Activated CD4-positive, alpha-beta T cell treated with anti-CD3 and anti-CD28 coated beads, Interleukin-2, Interleukin-4, amounts not matched to agents 100 ng/mL and 50 ng/mL, durations not matched to agents 16 hours and 8 hours (primary cell): Measurements from ENCODE around the gene CPED1.
A peak's percentile ranks its signal among the peaks of the same experiment; 100 is the strongest.
"Not testable (repeated sequence)": the region's sequence is repeated elsewhere in the genome, so short reads cannot be mapped to it uniquely, and the experiment has no call there.

ENCODE experiments used
- DNase-seq: peaks from one replicate; pipeline ENCODE4 v3.0.0-alpha.2; 2020; ENCODE audit warnings: low spot score

CPED1 gene

DNA sequence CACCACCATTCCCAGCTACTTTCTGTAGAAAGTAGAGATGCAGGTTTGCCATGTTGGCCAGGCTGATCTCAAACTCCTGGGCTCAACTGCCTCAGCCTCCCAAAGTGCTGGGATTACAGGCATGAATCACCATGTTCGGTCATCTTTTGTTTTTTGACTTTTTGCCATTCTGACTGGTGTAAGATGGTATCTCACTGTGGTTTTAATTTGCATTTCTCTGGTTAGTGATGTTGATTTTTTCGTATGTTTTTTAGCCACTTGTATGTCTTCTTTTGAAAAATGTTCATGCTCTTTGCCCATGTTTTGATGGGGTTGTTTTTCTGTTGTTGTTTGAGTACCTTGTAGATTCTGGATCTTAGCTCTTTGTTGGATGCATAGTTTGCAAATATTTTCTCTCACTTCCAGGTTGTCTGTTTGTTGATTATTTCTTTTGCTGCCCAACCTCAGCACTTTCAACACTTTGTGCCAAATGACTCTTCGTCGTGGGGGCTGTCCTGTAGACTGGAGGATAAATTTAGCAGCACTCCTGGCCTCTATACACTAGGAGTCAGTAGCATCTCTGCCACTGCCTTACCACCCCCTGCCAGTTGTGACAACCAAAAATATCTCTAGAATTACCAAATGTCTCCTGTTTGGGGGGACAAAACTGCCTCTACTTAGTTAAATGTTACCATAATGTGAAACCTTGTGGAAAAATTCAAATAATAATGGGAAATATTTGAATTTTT lies 6.5 kb upstream of the CPED1 start:
- DNase-seq = peak; percentile 60

DNA sequence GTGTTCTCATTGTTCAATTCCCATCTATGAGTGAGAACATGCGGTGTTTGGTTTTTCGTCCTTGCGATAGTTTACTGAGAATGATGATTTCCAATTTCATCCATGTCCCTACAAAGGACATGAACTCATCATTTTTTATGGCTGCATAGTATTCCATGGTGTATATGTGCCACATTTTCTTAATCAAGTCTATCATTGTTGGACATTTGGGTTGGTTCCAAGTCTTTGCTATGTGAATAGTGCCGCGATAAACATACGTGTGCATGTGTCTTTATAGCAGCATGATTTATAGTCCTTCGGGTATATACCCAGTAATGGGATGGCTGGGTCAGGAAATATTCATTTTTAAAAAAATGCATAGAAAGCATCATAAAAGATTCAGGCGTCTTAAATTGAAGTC lies 4.9 kb upstream of the CPED1 start:
- DNase-seq = not testable (repeated sequence)

DNA sequence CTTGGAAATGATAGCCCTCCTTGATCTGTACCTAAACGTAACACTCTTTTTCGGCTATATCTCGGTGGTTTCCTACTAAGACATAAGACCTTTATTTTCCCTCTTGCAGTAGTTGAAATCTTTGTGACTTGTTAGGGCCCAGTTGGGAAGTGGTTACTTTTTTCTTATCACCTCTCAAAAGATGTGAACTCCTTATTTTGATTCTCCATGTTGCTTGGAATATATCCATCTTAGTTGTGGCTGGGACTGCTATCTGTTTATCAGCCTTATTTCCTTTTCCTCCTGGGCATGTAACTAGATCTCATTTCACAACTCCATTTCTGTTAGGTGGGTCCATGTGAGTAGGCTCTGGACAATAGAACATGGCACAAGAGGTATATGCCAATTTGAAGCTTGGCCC lies 4.1 kb upstream of the CPED1 start:
- DNase-seq = no peak

DNA sequence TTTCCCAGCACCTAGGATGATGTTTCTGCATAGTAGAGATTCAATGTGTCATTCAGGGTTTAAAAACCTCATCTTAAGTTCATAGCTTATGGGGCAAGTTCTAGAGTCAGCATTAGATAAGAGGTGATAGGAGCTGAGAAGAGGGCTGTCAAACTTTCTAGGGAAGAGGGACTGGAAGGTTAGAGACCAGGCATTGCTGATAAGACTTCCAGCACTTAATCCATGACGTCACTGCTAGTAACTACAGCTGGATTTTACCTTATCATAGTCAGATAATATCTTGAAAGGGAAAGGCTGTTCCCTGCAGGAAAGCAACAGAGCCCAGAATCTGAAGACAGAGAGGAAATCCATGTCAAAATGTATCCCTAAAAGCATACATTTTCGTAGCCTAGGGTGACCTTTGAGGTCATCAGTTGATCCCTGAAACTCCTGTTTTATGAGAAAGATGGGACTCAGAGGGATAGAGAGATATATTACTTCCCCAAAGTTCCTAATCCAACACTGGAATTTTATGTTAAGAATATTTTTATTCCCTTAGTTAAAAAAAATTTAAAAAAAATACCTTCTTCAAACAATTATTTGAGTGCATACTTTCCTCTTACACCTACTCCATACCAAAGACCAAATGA lies 3.3 kb upstream of the CPED1 start:
- no peak for DNase-seq

DNA sequence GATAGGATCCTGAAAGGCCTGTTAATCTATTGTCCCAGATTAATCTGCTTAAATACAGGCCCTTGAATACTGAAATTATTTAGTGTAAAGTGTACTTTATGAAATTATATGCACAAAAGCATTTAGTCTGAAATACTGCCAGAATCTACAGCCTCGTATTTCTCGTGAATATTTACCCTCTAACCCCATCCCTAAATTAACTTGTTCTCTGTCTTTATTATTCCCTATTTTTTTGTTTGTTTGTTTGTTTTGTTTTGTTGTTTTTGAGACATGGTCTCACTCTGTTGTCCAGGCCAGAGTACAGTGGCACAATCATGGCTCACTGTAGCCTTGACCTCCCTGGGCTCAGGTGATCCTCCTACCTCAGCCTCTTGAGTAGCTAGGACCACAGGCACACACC lies 2.7 kb upstream of the CPED1 start:
- no peak for DNase-seq

DNA sequence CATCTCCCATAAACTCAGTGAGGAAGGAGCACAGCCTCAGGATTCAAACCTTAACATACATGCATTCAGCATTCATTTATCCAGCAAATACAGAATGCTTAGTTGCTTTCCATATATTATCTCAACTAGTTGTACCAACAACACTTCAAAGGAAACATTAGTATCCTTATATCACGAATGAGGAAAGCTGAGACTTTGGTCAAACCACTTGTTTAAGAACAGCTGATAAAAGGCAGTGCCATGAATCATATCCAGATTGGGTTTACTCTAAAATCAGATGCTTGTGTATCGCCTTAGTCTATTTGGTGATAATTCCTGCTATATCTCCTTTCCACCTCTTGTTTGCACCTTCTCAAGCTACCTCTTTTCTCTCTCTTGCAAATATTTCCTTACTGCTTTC lies 1.9 kb upstream of the CPED1 start:
- no peak for DNase-seq

DNA sequence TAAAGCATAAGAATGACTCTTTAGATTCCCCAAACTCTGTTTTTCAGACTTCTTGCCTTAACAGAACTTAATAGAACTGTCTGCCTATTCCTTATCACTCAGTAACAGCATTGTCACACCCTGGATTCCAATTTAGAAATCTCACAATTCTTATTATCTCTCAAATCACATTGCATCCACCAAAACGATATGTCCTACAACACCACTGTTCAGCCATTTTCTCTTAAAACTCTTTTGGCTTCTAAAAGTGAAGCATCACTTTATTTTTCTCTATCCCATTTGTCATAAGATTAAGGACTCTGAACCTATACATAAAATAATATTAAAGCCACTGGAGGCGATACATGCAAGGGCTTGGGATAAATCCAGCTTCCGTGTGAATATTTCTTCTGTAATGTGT lies 1.2 kb upstream of the CPED1 start:
- no peak for DNase-seq

DNA sequence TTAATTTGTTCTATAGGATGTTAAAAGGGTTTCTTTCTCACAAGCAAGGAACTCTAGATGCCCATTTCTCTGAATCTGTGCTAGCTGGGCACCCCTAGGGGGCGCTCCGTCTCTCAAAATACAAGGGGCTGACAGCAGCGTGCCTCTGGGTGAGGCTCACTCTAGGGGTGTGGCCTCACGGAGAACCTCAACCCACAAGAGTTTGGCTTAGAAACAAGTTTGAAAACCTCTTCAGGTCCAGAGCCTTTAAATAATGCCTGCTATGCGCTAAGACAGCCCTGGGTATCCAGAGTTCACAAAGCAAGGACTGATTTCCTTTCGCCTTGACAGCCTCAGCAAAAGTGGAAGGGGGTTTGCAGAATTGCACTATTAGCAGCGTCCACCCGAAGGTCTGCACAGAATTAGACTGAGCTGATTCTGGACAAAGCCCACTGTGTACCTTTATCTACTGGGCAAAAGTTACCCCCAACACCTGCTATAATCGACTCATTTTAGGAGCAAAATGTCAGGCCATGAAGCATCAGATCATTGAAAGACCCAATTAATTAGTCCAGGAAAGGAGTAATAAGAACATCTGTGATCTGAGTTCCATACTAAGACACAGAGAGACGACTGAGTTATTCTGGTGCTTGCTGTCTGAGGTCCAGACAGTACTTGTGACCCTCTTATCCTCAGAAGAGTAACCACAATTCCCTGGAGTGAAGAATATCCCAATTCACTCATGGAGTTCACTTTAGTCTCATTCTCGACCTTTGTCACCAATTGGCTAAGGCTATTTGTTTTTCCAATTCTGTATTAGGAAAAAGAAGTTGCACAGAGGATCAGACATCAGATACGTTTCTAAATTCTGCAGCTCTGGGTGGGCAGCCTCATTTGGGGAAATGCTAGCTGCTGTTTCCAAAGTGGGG lies 574 bp upstream of the CPED1 start:
- peak; percentile 87 for DNase-seq

DNA sequence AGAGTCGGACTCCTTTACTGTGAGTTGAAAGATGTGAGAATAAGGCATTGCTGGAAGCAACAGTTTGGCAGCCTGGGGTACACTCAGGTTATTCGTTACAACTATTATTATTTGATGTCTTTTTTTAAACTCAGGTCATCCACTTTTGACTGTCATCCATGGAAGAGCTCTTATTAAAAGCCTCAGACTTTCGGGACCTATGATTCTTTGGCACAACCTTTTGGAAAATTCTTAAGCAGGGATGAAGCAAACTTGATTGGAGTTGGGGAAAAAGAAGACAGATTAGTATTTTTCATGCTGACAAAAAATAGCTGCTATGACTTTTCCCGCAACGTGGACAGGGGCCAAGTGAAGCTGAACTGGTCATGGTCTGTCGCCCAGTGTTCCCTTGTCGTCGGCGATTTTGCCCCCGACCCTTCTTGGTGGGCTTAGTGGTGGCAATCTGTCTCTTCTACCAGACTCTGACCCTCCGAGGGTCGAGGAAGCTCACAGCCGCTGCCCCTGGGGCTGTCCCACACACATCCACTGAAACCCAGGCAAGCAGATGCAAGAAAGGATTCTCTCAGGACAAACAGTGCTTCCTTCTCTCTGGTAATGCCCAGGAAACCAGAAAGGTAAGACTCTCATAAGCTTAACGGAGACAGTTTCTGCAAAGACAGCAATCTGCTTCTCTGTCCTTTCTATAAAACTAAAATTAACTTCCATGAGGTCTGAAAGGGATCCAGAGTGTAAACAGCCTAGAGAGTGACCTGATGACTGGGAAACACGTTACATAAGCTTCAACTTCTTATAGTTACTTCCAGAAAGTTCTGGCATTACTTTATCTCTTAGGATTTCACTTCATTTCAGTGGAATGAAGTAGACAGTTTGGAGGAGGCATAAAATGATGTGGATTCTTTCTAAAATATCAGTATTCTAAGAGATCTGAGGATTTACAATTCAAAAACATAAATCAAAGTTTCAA lies 1.0 kb downstream of the CPED1 start:
- DNase-seq = no peak

DNA sequence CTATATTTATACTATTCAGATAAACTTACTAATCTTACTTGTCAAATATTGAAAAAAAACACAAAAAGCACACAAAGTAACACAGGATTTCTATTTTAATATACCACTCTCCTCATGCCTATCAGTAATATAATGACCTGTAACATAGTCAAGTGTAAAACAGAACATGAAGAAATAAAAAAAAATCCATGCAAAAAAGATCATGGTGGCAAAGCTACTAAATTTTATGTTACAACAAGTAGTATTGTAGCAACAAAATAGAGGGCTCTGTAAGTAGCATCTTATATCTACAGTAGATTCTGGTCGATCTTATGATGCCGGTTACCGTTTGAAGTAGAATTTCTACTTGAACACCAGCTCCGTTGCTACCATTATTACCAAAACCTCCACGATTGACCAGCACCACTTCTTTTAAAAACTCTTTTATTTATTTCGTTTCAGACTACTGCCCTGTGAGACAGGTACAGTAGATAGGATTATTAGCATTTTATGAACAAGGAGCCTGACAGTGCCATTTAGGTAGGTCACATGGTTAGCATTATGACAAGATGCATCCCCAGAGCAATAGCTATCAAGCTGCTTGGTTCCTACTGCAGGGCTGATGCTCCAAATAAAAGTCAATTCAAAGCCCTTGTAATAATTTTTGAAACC lies 2.1 kb downstream of the CPED1 start:
- DNase-seq = no peak

DNA sequence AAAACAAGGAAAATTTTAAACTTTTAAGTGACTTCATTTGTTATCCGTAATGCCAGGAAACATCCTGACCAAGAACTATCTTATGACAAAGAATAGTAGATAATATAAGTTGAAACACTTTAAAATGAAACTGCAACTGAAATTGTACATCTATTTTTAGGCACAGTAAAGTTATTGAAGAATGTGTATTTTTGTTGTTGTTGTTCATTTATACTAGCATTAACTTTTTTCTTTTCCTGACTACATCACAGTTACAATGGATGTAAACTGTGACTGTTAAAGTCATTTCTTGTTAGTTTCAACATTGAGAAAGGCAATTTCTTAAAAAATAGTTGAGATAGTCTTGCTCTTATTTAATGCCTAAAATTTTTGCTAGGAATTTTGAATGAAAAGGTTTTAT lies 2.6 kb downstream of the CPED1 start:
- no peak for DNase-seq

DNA sequence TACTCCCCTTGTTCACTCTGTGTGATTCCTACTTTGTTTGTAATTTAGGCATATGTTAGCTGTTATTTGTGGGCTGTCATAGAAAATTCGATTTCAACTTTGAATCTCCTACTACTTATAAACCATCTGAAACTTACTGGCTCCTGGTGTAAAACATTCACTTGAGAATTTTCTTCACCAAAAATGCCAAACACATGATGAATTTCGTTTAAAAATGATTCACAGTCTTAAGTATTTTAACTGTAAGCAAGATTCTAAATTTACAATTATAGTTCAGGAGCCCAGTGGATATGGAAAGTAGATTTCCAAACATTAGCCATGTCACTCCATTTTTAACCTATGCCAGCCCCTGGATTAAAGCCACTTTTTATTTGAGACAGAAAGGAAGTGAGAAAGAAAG lies 3.1 kb downstream of the CPED1 start:
- no peak for DNase-seq

DNA sequence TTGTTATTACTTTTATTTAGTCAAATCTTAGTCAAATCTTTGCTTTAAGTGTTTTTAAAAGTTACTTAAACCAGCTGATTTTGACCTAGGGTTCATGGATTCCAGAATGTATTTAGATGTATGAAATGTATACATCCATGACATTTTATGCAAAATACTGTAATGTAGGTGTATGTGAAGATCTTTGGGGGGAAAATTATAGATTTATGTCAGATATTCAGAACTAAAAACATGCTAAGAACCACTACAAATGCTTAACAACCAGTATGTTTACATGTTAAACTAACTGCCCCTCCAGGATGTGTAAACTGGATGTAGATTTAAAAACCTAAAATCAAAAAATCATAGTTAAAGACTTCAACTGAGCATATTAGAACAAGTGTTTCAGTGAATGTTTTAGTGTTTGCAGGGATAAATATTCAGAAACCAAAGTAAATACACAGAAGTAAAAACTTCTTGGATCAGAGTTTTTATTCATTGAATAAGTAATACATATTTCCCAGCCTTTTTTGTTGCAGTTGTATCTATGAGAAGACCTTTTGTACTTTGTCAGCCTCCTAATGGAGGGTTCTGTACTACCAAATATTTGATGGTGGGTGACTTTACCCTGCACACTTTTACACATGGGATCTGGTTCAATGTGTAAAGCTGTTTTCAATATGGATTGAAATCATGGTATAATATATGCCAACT lies 3.9 kb downstream of the CPED1 start:
- no peak for DNase-seq

DNA sequence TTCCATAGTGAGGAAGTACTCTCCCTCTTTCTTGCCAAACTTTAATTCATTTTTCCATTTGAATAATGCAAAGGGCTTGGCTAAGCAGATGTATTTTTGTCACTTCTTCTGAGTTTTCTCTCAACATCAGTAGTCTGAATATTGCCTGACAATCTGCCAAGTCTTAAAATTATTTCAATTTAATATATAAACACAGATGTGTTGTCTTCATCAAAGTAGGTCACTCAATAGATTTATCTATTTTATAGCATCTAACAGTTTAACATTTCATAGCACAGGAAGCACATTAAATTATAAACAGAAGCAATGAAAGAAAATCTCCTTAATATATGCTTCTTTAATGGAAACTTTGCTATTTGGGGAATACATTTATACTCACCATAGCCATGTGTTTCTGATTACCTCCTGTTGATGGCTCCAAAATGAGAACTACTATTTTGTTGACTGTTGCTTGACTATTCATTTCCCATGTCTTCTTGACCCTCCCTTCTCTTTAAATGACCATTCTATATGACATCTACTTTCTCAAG lies 4.5 kb downstream of the CPED1 start:
- no peak for DNase-seq

DNA sequence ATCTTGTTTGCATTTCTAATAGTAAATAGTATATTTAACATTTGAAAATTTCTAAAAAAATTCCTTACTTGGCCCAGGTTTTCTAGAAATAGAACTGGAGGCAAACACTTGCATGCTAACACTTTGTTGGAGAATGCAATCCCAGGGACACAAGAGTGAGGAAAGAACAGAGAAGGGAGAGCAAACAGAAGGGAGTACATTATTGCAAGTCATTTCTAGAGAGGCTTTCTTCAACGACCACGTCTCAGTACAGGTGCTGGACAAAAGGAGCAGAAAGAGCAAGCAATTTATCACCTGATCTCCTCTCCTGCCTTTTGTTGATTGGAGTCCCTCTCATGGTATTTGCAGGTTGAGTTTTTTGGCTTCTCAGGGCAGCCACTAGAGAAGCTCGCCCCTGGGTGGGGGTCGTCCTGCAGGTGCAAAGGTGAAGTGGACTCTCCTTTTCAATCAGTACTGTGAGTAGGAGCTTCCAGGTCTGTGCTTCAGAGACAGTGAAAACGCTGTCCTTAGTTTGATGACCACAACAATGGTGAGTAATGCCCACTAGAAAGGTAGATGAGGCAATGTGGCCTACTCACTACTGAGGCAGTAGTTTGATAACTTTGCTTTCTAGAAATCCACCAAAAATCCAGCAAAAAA lies 5.2 kb downstream of the CPED1 start:
- no peak for DNase-seq

DNA sequence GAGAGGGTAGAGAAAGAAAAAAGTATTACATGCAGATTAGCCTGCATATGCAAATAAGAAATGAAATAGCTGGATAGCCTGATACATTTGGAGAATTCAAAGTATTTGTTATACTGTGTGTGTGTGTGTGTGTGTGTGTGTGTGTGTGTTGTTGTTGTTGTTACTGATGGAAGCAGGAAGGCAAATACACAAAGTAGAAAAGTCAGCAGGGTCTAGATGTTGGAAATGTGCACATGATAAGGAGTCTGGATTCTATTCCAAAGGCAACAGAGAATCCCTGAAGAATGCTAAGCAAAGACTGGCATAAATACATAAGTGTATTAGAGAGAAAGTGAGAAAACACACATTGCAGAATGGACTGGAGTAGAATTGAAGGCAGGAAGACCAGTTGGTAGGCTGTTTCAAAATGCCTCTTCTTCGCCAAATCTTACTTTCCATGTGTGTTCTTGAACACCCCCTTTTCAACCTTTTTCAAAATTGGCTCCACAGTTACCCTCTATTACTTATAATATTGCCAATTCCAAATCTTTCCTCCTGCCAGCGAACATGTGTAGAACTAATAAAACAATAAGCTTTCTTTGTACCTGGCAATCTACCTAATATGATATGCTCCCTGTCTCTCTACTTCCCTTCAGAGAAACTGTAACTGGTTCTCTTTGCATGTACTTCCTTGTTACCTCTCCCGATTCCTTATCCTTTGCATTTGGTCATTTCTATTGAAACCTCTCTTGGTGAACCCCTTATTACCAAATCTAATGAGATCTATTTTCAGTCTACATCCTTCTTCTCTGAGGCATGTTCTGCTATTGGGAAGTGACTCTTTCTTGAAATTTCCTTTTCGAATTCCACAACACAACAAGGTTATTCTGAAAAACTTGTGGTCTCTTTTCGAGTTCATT lies 6.2 kb downstream of the CPED1 start:
- no peak for DNase-seq

DNA sequence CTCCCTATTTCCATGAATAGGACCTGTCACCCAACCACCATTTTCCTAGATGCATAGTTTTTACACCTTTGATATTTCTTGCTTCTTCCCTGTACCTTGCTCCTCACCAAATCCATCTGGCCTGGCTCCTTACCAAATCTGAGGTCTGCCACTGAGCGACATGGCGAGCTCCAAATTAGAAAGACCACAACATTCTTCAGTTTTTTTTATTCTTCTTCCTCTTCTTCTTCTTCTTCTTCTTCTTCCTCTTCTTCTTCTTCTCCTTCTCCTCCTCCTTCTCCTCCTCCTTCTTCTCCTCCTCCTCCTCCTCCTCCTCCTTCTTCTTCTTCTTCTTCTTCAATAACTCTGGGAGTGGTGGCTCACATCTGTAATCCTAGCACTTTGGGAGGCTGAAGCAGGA lies 7.1 kb downstream of the CPED1 start:
- no peak for DNase-seq

DNA sequence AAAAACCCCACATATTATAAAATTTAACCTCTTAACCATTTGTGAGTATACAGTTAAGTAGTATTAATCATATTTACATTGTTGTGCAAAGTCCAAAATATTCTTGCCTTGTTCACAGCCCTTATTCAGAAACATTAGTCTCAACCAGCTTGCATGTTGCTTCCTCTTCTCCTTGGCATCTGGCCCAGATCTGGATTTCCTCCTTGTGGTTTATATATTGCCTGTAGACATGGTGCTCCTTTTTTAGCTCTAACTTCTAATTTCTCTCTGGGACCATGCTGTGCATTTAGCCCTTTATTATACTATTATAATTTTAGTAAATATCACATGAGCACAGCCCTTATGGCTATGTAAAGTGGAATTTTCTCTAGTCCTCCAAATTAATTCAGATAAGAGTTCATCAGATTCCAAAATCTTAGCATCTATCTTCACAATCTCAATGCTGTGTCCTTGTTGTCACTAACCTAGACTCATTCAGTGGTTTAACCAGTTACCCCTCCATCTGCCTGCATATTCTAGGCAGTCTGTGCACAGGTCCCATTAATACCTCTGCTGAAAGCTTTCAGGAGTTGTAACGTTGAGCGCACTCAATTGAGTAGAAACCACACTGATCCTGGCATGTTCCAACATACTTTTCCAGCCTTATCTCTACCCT lies 7.9 kb downstream of the CPED1 start:
- no peak for DNase-seq
